ENCODE results near the gene LRRC73. TPM values are rescaled to one million over a fixed set of nuclear protein-coding genes. Genes with fewer than 3 reads are reported as not detected.

LRRC73 gene
- total and polyA plus RNA-seq, 2 of the 8 experiments (the other 6 are each of a cell fraction or from before 2014, with no cell fraction given): 0.24 to 0.26 TPM

- no peak overlapping the region for H2BK5ac ChIP-seq (ENCODE audit: low read depth, low read length)
- peak overlapping the region; percentile 51 for H3K27ac ChIP-seq (ENCODE audit: low read depth, low read length)
- POLR2A ChIA-PET (ENCODE audit: partially characterized antibody): interaction anchor here (1.6 to 12.6 kb wide), 11 partner anchors 9 to 264 kb away, joined by 3 to 147 read pairs (median 6); partner anchors contain the start of genes DLK2, GTPBP2, POLR1C and YIPF3
- no peak overlapping the region for H3K23ac ChIP-seq (ENCODE audit: insufficient read length)
- no peak overlapping the region for H3K56ac ChIP-seq (replicated peaks; ENCODE audit: insufficient read length, low read depth, low read length)
- no peak overlapping the region for H4K8ac ChIP-seq (ENCODE audit: extremely low read depth, insufficient read depth, low read length)
- peaks cover 1 to 7% of the 10 kb centered on the region in 2 experiments for H3K79me2 ChIP-seq (ENCODE audit: control insufficient read depth in 1 of 2, insufficient read depth in 2 of 2, low read length in 2 of 2)
- FAIRE-seq: no peak
- H3K14ac ChIP-seq (ENCODE audit: insufficient read length): no peak overlapping the region
- 89% methylated on average over 10 of the region's 10 CpGs; no CpG with 5 or more reads in 1 of the 2 experiments for WGBS, 2 experiments (ENCODE audit: extremely low coverage in 1 of 2, insufficient coverage in 1 of 2, insufficient read length in 1 of 2, insufficient replicate concordance in 2 of 2, low coverage in 1 of 2, low lambda C conversion rate in 2 of 2, missing lambda C conversion rate in 1 of 2)
- H2BK120ac ChIP-seq (replicated peaks; ENCODE audit: low read depth, low read length): no peak overlapping the region
- no peak overlapping the region for H4K5ac ChIP-seq (ENCODE audit: insufficient read length, low read depth, low read length)
- no peak overlapping the region for H3K4ac ChIP-seq (replicated peaks; ENCODE audit: insufficient read length, low read depth, low read length)
- CTCF ChIA-PET (ENCODE audit: partially characterized antibody): interaction anchor here (0.9 to 24.2 kb wide), 4 partner anchors 9 to 66 kb away, joined by 3 to 536 read pairs (median 3); partner anchors contain the start of gene TJAP1
- H2AK5ac ChIP-seq (ENCODE audit: low read depth, low read length): no peak overlapping the region
- no peaks in the 10 kb centered on the region for H3K9me3 ChIP-seq (ENCODE audit: insufficient read depth in 2 of 2, low read depth in 1 of 2, low read length in 1 of 2)
- H3K79me1 ChIP-seq (ENCODE audit: low read depth, low read length): peaks cover 7% of the 10 kb centered on the region
- H3K23me2 ChIP-seq (ENCODE audit: low read depth, low read length): peaks cover 12% of the 10 kb centered on the region
- no peak overlapping the region for H2BK15ac ChIP-seq (ENCODE audit: low read length)
- H3K4me1 ChIP-seq (replicated peaks in 1 of 4; ENCODE audit: control insufficient read depth in 3 of 4, insufficient read depth in 4 of 4, low read length in 3 of 4): peaks cover 0 to 24% (median 11%) of the 10 kb centered on the region in 4 experiments; a peak in 6 of 7 replicates
- peaks cover 14 to 37% (median 21%) of the 10 kb centered on the region in 4 experiments; a peak in 7 of 8 replicates for H3K36me3 ChIP-seq (ENCODE audit: control insufficient read depth in 2 of 4, insufficient read depth in 4 of 4, low read length in 3 of 4)
- H4K91ac ChIP-seq (replicated peaks; ENCODE audit: insufficient read length, low read length): no peak overlapping the region
- no peak overlapping the region for H2AFZ ChIP-seq (ENCODE audit: low read length)
- H3K9ac ChIP-seq (replicated peaks in 1 of 4; ENCODE audit: extremely low read depth in 1 of 4, low read depth in 3 of 4, low read length in 3 of 4): no peak overlapping the region; a peak in 1 of 7 replicates
- no peak overlapping the region for H2BK12ac ChIP-seq (ENCODE audit: low read depth, low read length)
- no peak overlapping the region for H2BK20ac ChIP-seq (ENCODE audit: low read length)
- peaks cover 4 to 19% of the 10 kb centered on the region in 2 experiments for H4K20me1 ChIP-seq (replicated peaks in 1 of 2; ENCODE audit: control insufficient read depth in 1 of 2, insufficient read depth in 2 of 2, low read length in 2 of 2)
- H3K4me3 ChIP-seq (ENCODE audit: extremely low read depth in 1 of 4, insufficient read depth in 2 of 4, low read depth in 3 of 4, low read length in 4 of 4): peak overlapping the region; percentile 47 to 77 (median 68); a peak in 6 of 8 replicates
- no peak for DNase-seq (ENCODE audit: low read depth in 1 of 2, low spot score in 2 of 2)
- no peak overlapping the region for H3K18ac ChIP-seq (ENCODE audit: extremely low read depth, low read length)
- H3K27me3 ChIP-seq (replicated peaks in 1 of 4; ENCODE audit: control insufficient read depth in 3 of 4, extremely low read depth in 1 of 4, insufficient read depth in 3 of 4, low read length in 3 of 4): peaks cover 0 to 19% (median 15%) of the 10 kb centered on the region in 4 experiments; a peak in 5 of 7 replicates
- H3K4me2 ChIP-seq (ENCODE audit: insufficient read depth in 1 of 2, low read depth in 2 of 2, low read length in 2 of 2): peak overlapping the region; percentile 62 to 97
- TF ChIP-seq NRF1 (IDR thresholded peaks at IDR 0.05; ENCODE audit: low read depth, low read length) (no peak), TEAD4 (IDR thresholded peaks at IDR 0.05; ENCODE audit: low read depth, low read length) (no peak), E2F6 (IDR thresholded peaks at IDR 0.05) (no peak), KDM5A (IDR thresholded peaks at IDR 0.05; ENCODE audit: low read length) (no peak), TCF12 (IDR thresholded peaks at IDR 0.05; ENCODE audit: low read depth, low read length) (no peak)
Observed at GRCh38 chr6:43510827-43511163, 649 bp upstream of the LRRC73 start.
